Neural cell (in vitro differentiated cells): ENCODE measurements around the gene WBP11. TPM values are rescaled to one million over a fixed set of nuclear protein-coding genes. Genes with fewer than 3 reads are reported as not detected.

Source experiments
- H2AFZ ChIP-seq: fragments of 200-600, 300-800 bp; sonication (generic), shearing (Covaris generic); 2 replicates; pipeline ENCODE4 v1.6.0; 2014; ENCODE audit warnings: low read depth, mild to moderate bottlenecking, antibody characterized with exemption, low read length, moderate library complexity
- H3F3A ChIP-seq: fragments of 200-600 bp; shearing (Covaris generic); 2 replicates; pipeline ENCODE4 v1.6.1; 2016; ENCODE audit warnings: mild to moderate bottlenecking, moderate library complexity, mixed read lengths, antibody characterized with exemption, low read length; ENCODE audit not compliant: insufficient read depth, poor library complexity, severe bottlenecking
- H3K27ac ChIP-seq: fragments of 200-600, 300-800 bp; sonication (generic), shearing (Covaris generic); 2 replicates; pipeline ENCODE4 v1.5.1; 2014; ENCODE audit warnings: mild to moderate bottlenecking, low read length, moderate library complexity
- H3K27me3 ChIP-seq: fragments of 300-800, 200-600 bp; sonication (generic), shearing (Covaris generic); 2 replicates; pipeline ENCODE4 v1.6.0; 2014; ENCODE audit warnings: mild to moderate bottlenecking, low read depth, low read length, moderate library complexity; ENCODE audit not compliant: insufficient read depth
- H3K36me3 ChIP-seq: fragments of 300-800, 200-600 bp; sonication (generic), shearing (Covaris generic); 2 replicates; pipeline ENCODE4 v1.5.1; 2014; ENCODE audit warnings: mild to moderate bottlenecking, antibody characterized with exemption, low read length, moderate library complexity; ENCODE audit not compliant: insufficient read depth
- H3K4me2 ChIP-seq: fragments of 300-800, 200-600 bp; sonication (generic), shearing (Covaris generic); 2 replicates; pipeline ENCODE4 v1.6.0; 2014; ENCODE audit warnings: mild to moderate bottlenecking, low read length
- H3K4me3 ChIP-seq: fragments of 300-800, 200-600 bp; sonication (generic), shearing (Covaris generic); 2 replicates; pipeline ENCODE4 v1.5.1; 2014; ENCODE audit warnings: mild to moderate bottlenecking, low read length, moderate library complexity
- H3K79me2 ChIP-seq: fragments of 200-600 bp; shearing (Covaris generic); replicated peaks from 2 replicates; pipeline ENCODE4 v1.6.0; 2014; ENCODE audit warnings: mild to moderate bottlenecking, low read length, moderate library complexity; ENCODE audit not compliant: insufficient read depth
- H3K9ac ChIP-seq: fragments of 300-800, 200-600 bp; sonication (generic), shearing (Covaris generic); 2 replicates; pipeline ENCODE4 v1.6.1; 2016; ENCODE audit warnings: mild to moderate bottlenecking, low read length, mixed read lengths
- H3K9me2 ChIP-seq: fragments of 200-600 bp; shearing (Covaris generic); 2 replicates; pipeline ENCODE4 v1.6.1; 2016; ENCODE audit warnings: mild to moderate bottlenecking, low read length, mixed read lengths; ENCODE audit not compliant: insufficient read depth
- H3K9me3 ChIP-seq: fragments of 200-600, 300-800 bp; sonication (generic), shearing (Covaris generic); 2 replicates; pipeline ENCODE4 v1.6.1; 2016; ENCODE audit warnings: mild to moderate bottlenecking, mixed run types, low read length, moderate library complexity, mixed read lengths
- H4K20me1 ChIP-seq: fragments of 200-600 bp; shearing (Covaris generic); 2 replicates; pipeline ENCODE4 v1.6.1; 2016; ENCODE audit warnings: mild to moderate bottlenecking, mixed run types; ENCODE audit not compliant: insufficient read depth
- CTCF ChIP-seq: fragments of 450-650 bp; IDR thresholded peaks from 2 replicates; pipeline ENCODE4 v1.5.1; 2014; ENCODE audit warnings: antibody characterized with exemption, mild to moderate bottlenecking, moderate library complexity; ENCODE audit not compliant: poor library complexity, severe bottlenecking
- EP300 ChIP-seq: fragments of 450-650 bp; conservative IDR thresholded peaks from 2 replicates; pipeline ENCODE4 v1.6.1; 2014; ENCODE audit warnings: antibody characterized with exemption, mild to moderate bottlenecking, moderate library complexity; ENCODE audit not compliant: poor library complexity, severe bottlenecking
- EZH2 ChIP-seq: fragments of 200-600, 300-800 bp; shearing (Covaris generic), sonication (generic); IDR thresholded peaks from 2 replicates; pipeline ENCODE4 v1.6.1; 2014; ENCODE audit warnings: antibody characterized with exemption, low read length, borderline replicate concordance, mild to moderate bottlenecking; ENCODE audit not compliant: insufficient read depth, poor library complexity, severe bottlenecking
- MXI1 ChIP-seq: fragments of 450-650 bp; conservative IDR thresholded peaks from 2 replicates; pipeline ENCODE4 v1.6.1; 2014; ENCODE audit warnings: antibody characterized with exemption, mild to moderate bottlenecking; ENCODE audit not compliant: poor library complexity, severe bottlenecking
- POLR2AphosphoS5 ChIP-seq: IDR thresholded peaks from 2 replicates; pipeline ENCODE4 v1.6.1; 2012
- RAD21 ChIP-seq: fragments of 450-650 bp; conservative IDR thresholded peaks from 2 replicates; pipeline ENCODE4 v1.6.1; 2014; ENCODE audit warnings: antibody characterized with exemption, mild to moderate bottlenecking, moderate library complexity
- REST ChIP-seq: IDR thresholded peaks from 2 replicates; pipeline ENCODE4 v1.6.1; 2012; ENCODE audit warnings: borderline replicate concordance
- SMC3 ChIP-seq: fragments of 450-650 bp; conservative IDR thresholded peaks from 2 replicates; pipeline ENCODE4 v1.6.1; 2014; ENCODE audit warnings: antibody characterized with exemption, mild to moderate bottlenecking, moderate library complexity; ENCODE audit not compliant: poor library complexity
- TAF1 ChIP-seq: IDR thresholded peaks from 2 replicates; pipeline ENCODE4 v1.6.1; 2012; ENCODE audit warnings: low read depth
- polyA plus RNA-seq: library from polyadenylated mRNA; depleted of rRNA; stranded (reverse); fragments of >200 nt; gene quantifications from 2 replicates; pipeline ENCODE4 v1.2.3, GENCODE V29; 2014

The WBP11 gene
- polyA plus RNA-seq, 1 donor from 2014 or later: 12.9 TPM

- H3K9me2 ChIP-seq: no peaks in the 10 kb centered on the region
- H3K27ac ChIP-seq: no peak overlapping the region
- H4K20me1 ChIP-seq: no peaks in the 10 kb centered on the region
- H3K4me2 ChIP-seq: no peak overlapping the region
- peak overlapping the region; percentile 70 for H3K4me3 ChIP-seq
- H2AFZ ChIP-seq: no peak overlapping the region
- H3K9ac ChIP-seq: no peak overlapping the region
- H3K79me2 ChIP-seq: no peaks in the 10 kb centered on the region
- no peaks in the 10 kb centered on the region for H3K36me3 ChIP-seq
- H3F3A ChIP-seq: no peaks in the 10 kb centered on the region
- H3K27me3 ChIP-seq: peaks cover 36% of the 10 kb centered on the region
- no peak for TF ChIP-seq RAD21
- TF ChIP-seq SMC3: no peak
- TF ChIP-seq MXI1: no peak
- TF ChIP-seq EP300: no peak
- no peak for TF ChIP-seq EZH2
- TF ChIP-seq CTCF: no peak
- no peak for TF ChIP-seq TAF1
- TF ChIP-seq POLR2AphosphoS5: no peak
- TF ChIP-seq REST: no peak
- no peaks in the 10 kb centered on the region for H3K9me3 ChIP-seq
Observed at GRCh38 chr12:14775636-14775980, 27.7 kb downstream of the WBP11 start.

GRCh38 chr12:14774906-14775635 lies 28.2 kb downstream of the WBP11 start:
- peaks cover 42% of the 10 kb centered on the region for H3K27me3 ChIP-seq

More at GRCh38 chr12:14774906-14775635, 28.2 kb downstream of the WBP11 start:
- no peaks in the 10 kb centered on the region for H3K79me2 ChIP-seq
- H3K9ac ChIP-seq: peak overlapping the region; percentile 46
- H2AFZ ChIP-seq: peak overlapping the region; percentile 12
- H4K20me1 ChIP-seq: no peaks in the 10 kb centered on the region
- no peaks in the 10 kb centered on the region for H3F3A ChIP-seq
- H3K4me3 ChIP-seq: peak overlapping the region; percentile 70
- H3K9me2 ChIP-seq: no peaks in the 10 kb centered on the region
- no peak overlapping the region for H3K27ac ChIP-seq
- no peaks in the 10 kb centered on the region for H3K36me3 ChIP-seq
- H3K9me3 ChIP-seq: no peaks in the 10 kb centered on the region
- no peak overlapping the region for H3K4me2 ChIP-seq
- TF ChIP-seq EZH2: no peak
- no peak for TF ChIP-seq MXI1
- no peak for TF ChIP-seq CTCF
- TF ChIP-seq EP300: no peak
- TF ChIP-seq TAF1: no peak
- TF ChIP-seq POLR2AphosphoS5: no peak
- TF ChIP-seq RAD21: no peak
- no peak for TF ChIP-seq SMC3
- no peak for TF ChIP-seq REST
